ENCODE measurements around the gene TFF2.

TFF2 gene

DNA sequence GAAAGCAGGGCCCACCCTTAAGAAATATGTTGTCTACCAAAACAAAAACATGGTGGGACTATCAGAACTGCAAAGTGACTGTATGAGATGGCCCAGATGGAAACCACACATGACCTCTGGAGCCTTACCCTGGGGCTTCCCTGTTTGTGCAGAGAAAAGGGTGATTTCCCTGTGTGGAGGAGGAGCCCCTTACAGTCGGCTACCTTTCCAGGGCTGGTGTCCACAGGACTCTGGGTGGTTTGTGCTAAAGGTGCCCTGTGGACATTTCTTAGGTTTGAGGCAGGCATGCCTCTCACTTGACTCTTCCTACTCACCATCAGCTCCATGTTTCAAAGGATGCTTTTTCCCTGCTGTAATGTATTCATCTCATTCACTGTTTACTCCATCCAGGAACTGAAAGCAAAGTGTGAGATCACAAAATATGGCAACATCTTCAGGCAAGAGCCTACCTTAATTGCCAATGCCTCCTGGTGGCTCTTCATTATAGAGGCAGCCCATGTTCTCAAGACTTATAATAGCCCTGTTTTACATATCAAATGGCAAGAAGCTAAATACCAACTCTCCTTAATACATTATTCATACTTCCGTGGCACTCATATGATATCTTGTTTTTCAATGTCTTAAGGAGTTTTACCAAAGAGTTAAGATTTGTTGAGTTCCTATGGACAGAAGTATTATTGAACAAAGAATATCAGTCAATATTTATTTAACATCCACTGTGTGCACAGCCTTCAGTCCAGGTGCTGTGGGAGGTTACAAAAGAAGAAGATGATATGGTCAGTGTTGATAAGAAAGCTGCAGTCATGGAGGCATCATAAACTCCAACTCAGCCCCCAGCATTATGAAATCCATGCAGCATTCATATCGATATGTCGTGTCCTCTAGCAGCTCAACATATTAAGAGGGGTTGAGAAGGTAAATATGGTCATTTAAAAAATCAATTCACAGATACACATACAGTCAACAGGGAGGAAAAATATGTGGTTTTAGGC lies 20.1 kb downstream of the TFF2 start:
- H3K36me3 ChIP-seq = no peaks in the 10 kb centered on the region
- no peaks in the 10 kb centered on the region for H3K27me3 ChIP-seq
- peaks cover 41 to 64% of the 10 kb centered on the region in 2 experiments for H3K4me1 ChIP-seq (ENCODE audit: control insufficient read depth in 1 of 2, insufficient read depth in 1 of 2, low read depth in 1 of 2, low read length in 1 of 2)
- TF ChIP-seq, protein P1, sequence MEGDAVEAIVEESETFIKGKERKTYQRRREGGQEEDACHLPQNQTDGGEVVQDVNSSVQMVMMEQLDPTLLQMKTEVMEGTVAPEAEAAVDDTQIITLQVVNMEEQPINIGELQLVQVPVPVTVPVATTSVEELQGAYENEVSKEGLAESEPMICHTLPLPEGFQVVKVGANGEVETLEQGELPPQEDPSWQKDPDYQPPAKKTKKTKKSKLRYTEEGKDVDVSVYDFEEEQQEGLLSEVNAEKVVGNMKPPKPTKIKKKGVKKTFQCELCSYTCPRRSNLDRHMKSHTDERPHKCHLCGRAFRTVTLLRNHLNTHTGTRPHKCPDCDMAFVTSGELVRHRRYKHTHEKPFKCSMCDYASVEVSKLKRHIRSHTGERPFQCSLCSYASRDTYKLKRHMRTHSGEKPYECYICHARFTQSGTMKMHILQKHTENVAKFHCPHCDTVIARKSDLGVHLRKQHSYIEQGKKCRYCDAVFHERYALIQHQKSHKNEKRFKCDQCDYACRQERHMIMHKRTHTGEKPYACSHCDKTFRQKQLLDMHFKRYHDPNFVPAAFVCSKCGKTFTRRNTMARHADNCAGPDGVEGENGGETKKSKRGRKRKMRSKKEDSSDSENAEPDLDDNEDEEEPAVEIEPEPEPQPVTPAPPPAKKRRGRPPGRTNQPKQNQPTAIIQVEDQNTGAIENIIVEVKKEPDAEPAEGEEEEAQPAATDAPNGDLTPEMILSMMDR (IDR thresholded peaks at IDR 0.05) = no peak
- H3K27ac ChIP-seq = peak overlapping the region; percentile 58
- no peak overlapping the region for H3K4me3 ChIP-seq (ENCODE audit: low read depth in 1 of 2, low read length in 1 of 2)
- no peaks in the 10 kb centered on the region for H3K9me3 ChIP-seq

DNA sequence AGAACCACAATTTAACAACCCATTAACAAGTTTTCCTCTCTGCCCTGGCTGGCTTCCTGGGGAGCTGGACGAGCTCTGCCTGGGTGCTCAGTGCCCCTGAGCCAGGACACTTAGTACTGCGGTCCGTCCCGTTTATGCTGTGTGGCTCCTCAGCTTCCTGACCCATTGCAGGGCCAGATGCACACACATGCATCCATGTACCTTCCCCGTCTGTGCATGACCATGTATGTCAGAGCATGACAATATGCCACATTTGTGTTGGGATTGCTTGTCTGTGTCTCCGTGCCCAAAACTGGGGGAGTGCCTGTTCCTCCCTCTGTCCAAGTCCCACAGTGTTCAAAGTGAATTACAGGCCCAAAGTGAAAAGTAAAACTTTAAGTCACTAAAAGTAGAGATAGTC lies 25.9 kb downstream of the TFF2 start:
- TF ChIP-seq, protein P1 (IDR thresholded peaks at IDR 0.05) = no peak
- H3K4me1 ChIP-seq (ENCODE audit: control insufficient read depth in 1 of 2, insufficient read depth in 1 of 2, low read depth in 1 of 2, low read length in 1 of 2) = peaks cover 45 to 55% of the 10 kb centered on the region in 2 experiments

DNA sequence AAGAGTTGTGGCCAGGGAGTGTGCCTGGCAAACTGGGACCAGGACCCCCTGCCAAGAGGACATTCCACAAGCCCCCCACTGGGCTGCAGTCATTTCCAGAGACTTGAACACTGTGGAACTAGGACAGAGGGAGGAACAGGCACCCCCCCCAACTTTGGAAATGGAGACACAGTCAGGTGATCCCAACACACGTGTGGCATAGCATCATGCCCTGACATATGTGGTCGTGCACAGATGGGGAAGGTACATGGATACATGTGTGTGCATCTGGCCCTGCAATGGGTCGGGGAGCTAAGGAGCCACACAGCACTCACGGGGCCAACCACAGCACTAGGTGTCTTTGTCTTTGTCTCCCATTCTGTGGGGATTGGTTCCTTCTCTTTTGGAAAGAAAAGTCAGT lies 28.9 kb downstream of the TFF2 start:
- TF ChIP-seq, protein P1 (IDR thresholded peaks at IDR 0.05) = no peak
- Histone ChIP-seq H3K9me3 (no peaks in the 10 kb centered on the region), H3K27ac (peak overlapping the region; percentile 88), H3K4me3 (ENCODE audit: low read depth in 1 of 2, low read length in 1 of 2) (no peak overlapping the region), H3K4me1 (ENCODE audit: control insufficient read depth in 1 of 2, insufficient read depth in 1 of 2, low read depth in 1 of 2, low read length in 1 of 2) (peaks cover 52 to 57% of the 10 kb centered on the region in 2 experiments), H3K27me3 (no peaks in the 10 kb centered on the region), H3K36me3 (no peaks in the 10 kb centered on the region)

More for the DNA sequence above, 25.9 kb downstream of the TFF2 start:
- no peaks in the 10 kb centered on the region for H3K27me3 ChIP-seq
- no peak overlapping the region for H3K27ac ChIP-seq
- no peaks in the 10 kb centered on the region for H3K9me3 ChIP-seq
- H3K36me3 ChIP-seq = no peaks in the 10 kb centered on the region
- no peak overlapping the region for H3K4me3 ChIP-seq (ENCODE audit: low read depth in 1 of 2, low read length in 1 of 2)

DNA sequence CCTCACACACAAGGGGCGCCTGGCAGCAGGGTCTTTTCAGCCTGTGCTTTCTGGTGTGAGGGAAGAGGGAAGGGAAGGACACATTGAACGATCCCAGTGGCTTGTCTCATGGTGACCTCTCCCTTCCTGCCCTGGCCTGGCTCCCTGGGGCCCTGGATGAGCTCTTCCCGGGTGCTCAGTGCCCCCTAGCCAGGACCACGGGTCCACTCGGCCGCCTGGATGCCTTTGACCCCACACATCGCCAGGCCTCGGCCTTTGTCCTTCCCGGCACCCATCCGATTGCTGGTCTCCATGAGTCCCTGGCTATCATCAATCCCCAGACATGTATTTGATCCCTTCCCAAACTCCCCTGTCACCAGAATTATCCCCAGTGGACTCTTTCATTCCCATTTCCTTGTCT lies 29.6 kb downstream of the TFF2 start:
- H3K27ac ChIP-seq = peak overlapping the region; percentile 88
- TF ChIP-seq, protein P1 (IDR thresholded peaks at IDR 0.05) = no peak
- H3K4me1 ChIP-seq (ENCODE audit: control insufficient read depth in 1 of 2, insufficient read depth in 1 of 2, low read depth in 1 of 2, low read length in 1 of 2) = peaks cover 58 to 61% of the 10 kb centered on the region in 2 experiments
- no peak overlapping the region for H3K4me3 ChIP-seq (ENCODE audit: low read depth in 1 of 2, low read length in 1 of 2)
- H3K36me3 ChIP-seq = no peaks in the 10 kb centered on the region
- H3K27me3 ChIP-seq = no peaks in the 10 kb centered on the region
- H3K9me3 ChIP-seq = no peaks in the 10 kb centered on the region

DNA sequence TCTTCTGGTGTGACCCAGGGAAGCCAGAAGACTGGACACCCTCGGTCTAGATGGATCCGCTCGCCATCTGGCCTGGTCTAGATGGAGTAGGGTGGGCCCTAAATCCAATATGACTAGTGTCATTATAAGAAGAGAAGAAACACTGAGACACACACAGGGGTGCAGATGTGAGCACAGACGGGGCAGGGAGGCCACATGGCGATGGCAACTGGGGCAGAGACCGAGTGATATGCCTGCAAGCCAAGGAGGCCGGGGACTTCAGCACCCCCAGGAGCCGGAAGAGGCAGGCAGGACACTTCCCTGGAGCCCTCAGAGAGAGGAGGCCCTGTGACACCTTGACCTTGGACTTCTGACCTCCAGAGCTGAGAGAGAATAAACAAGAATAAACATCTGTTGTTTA lies 30.0 kb downstream of the TFF2 start:
- H3K36me3 ChIP-seq = no peaks in the 10 kb centered on the region
- TF ChIP-seq, protein P1 (IDR thresholded peaks at IDR 0.05) = no peak
- no peaks in the 10 kb centered on the region for H3K27me3 ChIP-seq
- peak overlapping the region; percentile 88 for H3K27ac ChIP-seq
- H3K4me3 ChIP-seq (ENCODE audit: low read depth in 1 of 2, low read length in 1 of 2) = no peak overlapping the region
- H3K9me3 ChIP-seq = no peaks in the 10 kb centered on the region
- peaks cover 61 to 63% of the 10 kb centered on the region in 2 experiments for H3K4me1 ChIP-seq (ENCODE audit: control insufficient read depth in 1 of 2, insufficient read depth in 1 of 2, low read depth in 1 of 2, low read length in 1 of 2)
